Measurements from ENCODE around the gene KCNE4. TPM values are rescaled to one million over a fixed set of nuclear protein-coding genes. Genes with fewer than 3 reads are reported as not detected.

KCNE4 gene
- total RNA-seq, 4 donors from 2014 or later, result 8.2 to 12.2 (median 8.7) TPM

GRCh38 chr2:223101340-223102039 lies 49.5 kb downstream of the KCNE4 start:
- TF ChIP-seq POLR2A (IDR thresholded peaks at IDR 0.05) (no peak), CTCF (IDR thresholded peaks at IDR 0.05) (peak in 2 of 5 experiments; percentile 21 to 37)
- no peaks in the 10 kb centered on the region for H3K27me3 ChIP-seq
- no peaks in the 10 kb centered on the region for H3K36me3 ChIP-seq
- H3K4me1 ChIP-seq, result peaks cover 0 to 27% (median 0%) of the 10 kb centered on the region in 4 donors
- no peak for DNase-seq (ENCODE audit: low spot score in 2 of 2)
- no peak overlapping the region for H3K4me3 ChIP-seq
- no peaks in the 10 kb centered on the region for H3K9me3 ChIP-seq
- no peak overlapping the region for H3K27ac ChIP-seq
- 63 to 65% methylated on average over 4 of the region's 4 CpGs for WGBS, 2 donors

- no peaks in the 10 kb centered on the region for H3K27me3 ChIP-seq
- H3K4me1 ChIP-seq, result peaks cover 0 to 27% (median 0%) of the 10 kb centered on the region in 4 donors
- H3K36me3 ChIP-seq, result no peaks in the 10 kb centered on the region
- H3K27ac ChIP-seq, result no peak overlapping the region
- no peak for DNase-seq (ENCODE audit: low spot score in 2 of 2)
- TF ChIP-seq EP300 (IDR thresholded peaks at IDR 0.05) (no peak), CTCF (IDR thresholded peaks at IDR 0.05) (no peak), POLR2A (IDR thresholded peaks at IDR 0.05) (no peak)
- 77 to 78% methylated on average over 3 of the region's 3 CpGs for WGBS, 2 donors
- no peaks in the 10 kb centered on the region for H3K9me3 ChIP-seq
- no peak overlapping the region for H3K4me3 ChIP-seq
Measured at GRCh38 chr2:223102040-223102400, 50.0 kb downstream of the KCNE4 start.

GRCh38 chr2:223102450-223102849 lies 50.5 kb downstream of the KCNE4 start:
- no peak overlapping the region for H3K4me3 ChIP-seq
- peaks cover 0 to 27% (median 0%) of the 10 kb centered on the region in 4 donors for H3K4me1 ChIP-seq
- H3K36me3 ChIP-seq, result no peaks in the 10 kb centered on the region
- no peak overlapping the region for H3K27ac ChIP-seq
- H3K27me3 ChIP-seq, result no peaks in the 10 kb centered on the region
- no peak for TF ChIP-seq POLR2A (IDR thresholded peaks at IDR 0.05)
- no peak for TF ChIP-seq CTCF (IDR thresholded peaks at IDR 0.05)
- no peak for TF ChIP-seq EP300 (IDR thresholded peaks at IDR 0.05)
- WGBS, 2 donors, result 77 to 78% methylated on average over 3 of the region's 3 CpGs
- H3K9me3 ChIP-seq, result no peaks in the 10 kb centered on the region
- DNase-seq (ENCODE audit: low spot score in 2 of 2), result no peak

- 88 to 90% methylated on average over 8 of the region's 8 CpGs for WGBS, 2 donors
- H3K4me3 ChIP-seq, result no peak overlapping the region
- no peaks in the 10 kb centered on the region for H3K9me3 ChIP-seq
- no peak for TF ChIP-seq POLR2A (IDR thresholded peaks at IDR 0.05)
- TF ChIP-seq EP300 (IDR thresholded peaks at IDR 0.05), result no peak
- TF ChIP-seq CTCF (IDR thresholded peaks at IDR 0.05), result no peak
- H3K27me3 ChIP-seq, result no peaks in the 10 kb centered on the region
- no peak for DNase-seq (ENCODE audit: low spot score in 2 of 2)
- peaks cover 0 to 24% (median 0%) of the 10 kb centered on the region in 4 donors for H3K4me1 ChIP-seq
- no peak overlapping the region for H3K27ac ChIP-seq
- H3K36me3 ChIP-seq, result no peaks in the 10 kb centered on the region
Measured at GRCh38 chr2:223104336-223105132, 52.5 kb downstream of the KCNE4 start.

Other genes with a start within 250 kb of the KCNE4 start
- 10 to 100 TPM; 38.4 to 57.3 (median 53.5) TPM for gene ACSL3, start 191.2 kb upstream of the KCNE4 start, total RNA-seq